Erythroblast (primary cell): ENCODE results near the gene GSN.

Experiments used
- GATA1 ChIP-seq: IDR thresholded peaks from 2 replicates; pipeline ENCODE4 v1.6.1; 2011; ENCODE audit warnings: low read depth, mild to moderate bottlenecking, control low read depth, low read length, moderate library complexity
- POLR2A ChIP-seq: IDR thresholded peaks from 2 replicates; pipeline ENCODE4 v1.6.1; 2011; ENCODE audit warnings: mild to moderate bottlenecking, low read length

DNA sequence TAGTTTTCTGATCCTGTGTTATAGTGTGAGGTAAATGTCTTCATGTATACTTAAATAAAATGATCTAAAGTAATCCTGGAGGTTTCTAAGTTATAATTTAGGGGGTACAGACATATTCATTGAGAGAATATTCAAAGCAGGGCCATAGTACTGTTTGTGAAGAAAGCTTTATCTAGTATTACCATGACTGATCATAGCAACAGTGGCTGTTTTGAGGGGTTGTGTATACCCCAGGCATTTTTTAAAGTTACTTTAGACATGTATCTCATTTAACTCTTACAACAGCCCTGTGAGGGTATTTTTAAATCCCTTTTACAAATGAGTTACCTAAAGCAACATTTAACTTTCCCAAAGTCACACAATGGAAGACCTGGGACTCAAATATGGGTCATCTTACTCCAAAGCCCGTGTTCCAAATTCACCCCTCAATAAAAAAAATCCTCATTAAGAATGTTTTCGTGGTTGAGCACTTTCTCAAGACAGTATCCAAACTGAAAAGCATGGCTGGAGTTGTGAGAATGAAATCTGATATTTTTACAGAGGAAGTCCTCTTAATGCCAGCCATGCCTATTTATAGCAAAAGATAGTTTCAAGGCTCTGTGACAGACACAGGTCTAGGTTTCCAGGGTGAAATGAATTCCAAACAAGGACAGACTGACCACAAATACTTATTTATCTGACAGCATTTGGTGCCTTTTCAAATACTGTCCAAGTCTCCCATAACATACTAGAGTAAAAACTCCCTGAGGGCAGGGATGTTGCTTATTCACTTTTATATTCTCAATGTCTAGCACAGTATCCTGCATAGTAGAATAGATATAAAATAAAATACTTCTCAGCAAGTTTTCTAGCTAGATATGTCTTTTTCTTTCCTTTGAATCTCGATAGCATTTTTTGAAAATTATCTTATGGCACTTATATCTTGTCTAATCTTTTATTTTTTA is 91.7 kb downstream of the GSN start:
- no peak for TF ChIP-seq POLR2A
- TF ChIP-seq GATA1, result no peak
